Measurements from ENCODE around the gene MEX3A.

DNA sequence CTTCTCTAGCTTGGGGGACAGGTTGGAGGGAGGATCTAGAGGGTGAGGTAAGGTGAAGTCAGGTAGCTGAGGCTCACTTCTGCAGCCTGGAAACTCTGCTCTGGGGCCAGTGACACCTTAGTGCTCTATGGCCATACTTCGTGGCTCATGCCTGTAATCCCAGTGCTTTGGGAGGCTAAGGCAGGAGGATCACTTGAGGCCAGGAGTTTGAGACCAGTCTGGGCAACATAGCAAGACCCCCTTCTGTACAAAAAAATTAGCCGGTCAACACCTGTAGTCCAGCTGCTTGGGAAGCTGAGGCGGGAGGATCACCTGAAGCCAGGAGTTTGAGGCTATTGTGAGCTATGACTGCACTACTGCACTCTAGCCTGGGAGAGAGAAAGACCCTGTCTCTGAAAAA, 38.1 kb upstream of the MEX3A start:
- TF ChIP-seq, protein P1, sequence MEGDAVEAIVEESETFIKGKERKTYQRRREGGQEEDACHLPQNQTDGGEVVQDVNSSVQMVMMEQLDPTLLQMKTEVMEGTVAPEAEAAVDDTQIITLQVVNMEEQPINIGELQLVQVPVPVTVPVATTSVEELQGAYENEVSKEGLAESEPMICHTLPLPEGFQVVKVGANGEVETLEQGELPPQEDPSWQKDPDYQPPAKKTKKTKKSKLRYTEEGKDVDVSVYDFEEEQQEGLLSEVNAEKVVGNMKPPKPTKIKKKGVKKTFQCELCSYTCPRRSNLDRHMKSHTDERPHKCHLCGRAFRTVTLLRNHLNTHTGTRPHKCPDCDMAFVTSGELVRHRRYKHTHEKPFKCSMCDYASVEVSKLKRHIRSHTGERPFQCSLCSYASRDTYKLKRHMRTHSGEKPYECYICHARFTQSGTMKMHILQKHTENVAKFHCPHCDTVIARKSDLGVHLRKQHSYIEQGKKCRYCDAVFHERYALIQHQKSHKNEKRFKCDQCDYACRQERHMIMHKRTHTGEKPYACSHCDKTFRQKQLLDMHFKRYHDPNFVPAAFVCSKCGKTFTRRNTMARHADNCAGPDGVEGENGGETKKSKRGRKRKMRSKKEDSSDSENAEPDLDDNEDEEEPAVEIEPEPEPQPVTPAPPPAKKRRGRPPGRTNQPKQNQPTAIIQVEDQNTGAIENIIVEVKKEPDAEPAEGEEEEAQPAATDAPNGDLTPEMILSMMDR (IDR thresholded peaks at IDR 0.05 in 8 of 11, conservative IDR thresholded peaks at IDR 0.05 in 3 of 11) = no peak
- TF ChIP-seq POLR2A (IDR thresholded peaks at IDR 0.05) = no peak
